Myocyte (in vitro differentiated cells): ENCODE data around the gene PMM2. TPM values are rescaled to one million over a fixed set of nuclear protein-coding genes. Genes with fewer than 3 reads are reported as not detected.
A peak's percentile ranks its signal among the peaks of the same experiment; 100 is the strongest.
"Not testable (repeated sequence)": the region's sequence is repeated elsewhere in the genome, so short reads cannot be mapped to it uniquely, and the experiment has no call there.

ENCODE experiments used
- DNase-seq: peaks from one replicate; pipeline ENCODE4 v3.0.0-alpha.2; 2012; ENCODE audit warnings: low read depth
- total RNA-seq: library from RNA; depleted of rRNA; stranded (reverse); fragments of >200 nt; gene quantifications from 2 replicates; pipeline ENCODE4 v1.2.3, GENCODE V29; 2014

The PMM2 gene
- total RNA-seq, 1 donor from 2014 or later = 30.8 TPM

DNA sequence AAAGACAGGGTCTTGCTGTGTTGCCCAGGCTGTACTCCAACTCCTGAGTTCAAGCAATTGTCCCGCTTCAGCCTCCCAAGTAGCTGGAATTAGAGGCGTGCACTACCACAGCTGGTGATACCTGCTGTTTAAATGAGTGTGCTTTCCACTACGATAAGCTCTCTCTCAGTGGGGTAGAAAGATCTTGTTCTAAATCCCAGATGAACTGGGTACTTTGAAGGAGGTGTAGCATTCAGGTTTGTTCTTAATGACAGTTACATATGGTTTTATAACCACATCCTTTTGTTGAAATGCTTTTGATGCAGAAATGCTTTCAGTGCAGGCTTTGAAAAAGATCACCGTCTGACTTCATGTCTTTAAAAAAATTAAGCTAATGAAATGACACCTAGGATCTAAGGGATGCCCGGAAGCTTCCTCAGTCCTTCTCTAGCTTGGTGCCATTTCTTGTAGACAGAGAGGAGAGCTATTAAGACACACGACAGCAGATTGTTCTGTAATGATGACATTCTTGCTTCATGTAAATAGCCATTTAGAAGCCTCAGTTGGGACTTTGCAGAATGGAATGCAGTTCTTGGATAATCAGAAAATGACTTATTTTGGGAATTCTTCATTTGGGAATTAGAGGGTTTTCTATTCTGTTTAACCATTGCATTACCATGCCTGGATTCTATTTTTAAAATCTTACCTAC lies 19.5 kb downstream of the PMM2 start:
- no peak for DNase-seq

DNA sequence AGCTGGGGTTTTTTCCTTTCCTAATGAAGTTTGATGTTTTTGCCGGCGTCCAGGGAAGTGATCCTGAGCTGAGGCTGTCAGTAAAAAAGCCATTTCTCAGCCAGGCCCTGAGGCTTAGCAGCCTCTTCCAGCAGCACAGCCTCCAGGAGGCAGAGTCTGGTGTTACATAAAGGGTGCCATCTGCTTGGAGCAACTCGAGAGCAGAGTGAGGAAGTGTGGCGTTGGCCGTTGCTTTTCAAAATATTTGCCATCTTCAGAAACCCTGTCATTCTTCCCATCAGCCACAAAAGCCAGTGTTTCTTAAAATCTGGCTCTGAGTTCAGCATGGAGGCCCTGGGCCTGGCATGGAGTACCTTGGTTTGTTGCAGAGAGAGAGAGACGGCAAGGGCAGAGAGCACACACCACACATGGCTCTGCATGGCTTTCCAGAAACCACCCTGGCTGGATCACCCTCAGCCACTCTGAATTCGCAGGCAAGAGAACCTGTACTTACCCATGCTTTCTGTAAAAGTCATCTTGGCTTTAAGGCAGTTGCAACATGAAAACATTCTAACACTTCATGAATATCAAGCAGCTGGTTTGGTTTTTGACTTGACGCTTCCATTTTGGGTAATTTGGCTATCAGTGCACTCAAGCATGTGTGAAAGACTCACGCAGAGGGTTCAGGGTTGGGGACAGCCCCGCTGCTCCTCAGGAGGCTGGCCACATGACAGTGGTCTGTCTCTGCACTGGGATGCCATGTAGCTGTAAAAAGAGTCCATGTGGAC lies 21.0 kb downstream of the PMM2 start:
- no peak for DNase-seq

DNA sequence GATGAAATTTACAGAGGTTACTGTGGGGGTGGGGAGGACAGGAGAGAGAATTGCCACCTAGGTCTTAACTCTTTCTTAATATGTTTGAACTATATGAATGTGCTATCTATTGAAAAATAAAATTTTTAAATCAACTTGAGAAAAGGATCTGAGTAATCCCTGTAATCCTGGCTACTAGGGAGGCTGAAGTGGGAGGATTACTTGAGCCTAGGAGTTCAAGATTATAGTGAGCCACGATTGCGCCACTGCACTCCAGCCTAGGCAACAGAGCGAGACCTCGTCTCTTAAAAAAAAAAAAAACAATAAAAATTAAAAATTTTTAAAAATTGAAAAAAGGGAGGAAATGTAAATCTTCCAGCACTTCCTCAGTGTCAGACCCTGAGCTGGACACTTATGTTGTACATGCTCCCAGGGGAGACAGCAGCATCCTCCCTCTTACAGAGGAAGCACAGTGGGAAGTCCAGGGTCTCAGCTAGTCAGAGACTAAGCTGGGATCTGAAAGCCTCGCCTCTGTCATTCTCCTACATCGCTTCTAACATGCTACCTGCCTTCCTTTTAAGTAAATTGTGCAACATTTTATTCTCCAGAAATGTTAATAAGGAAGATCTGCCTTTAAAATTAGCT lies 21.9 kb downstream of the PMM2 start:
- no peak for DNase-seq

DNA sequence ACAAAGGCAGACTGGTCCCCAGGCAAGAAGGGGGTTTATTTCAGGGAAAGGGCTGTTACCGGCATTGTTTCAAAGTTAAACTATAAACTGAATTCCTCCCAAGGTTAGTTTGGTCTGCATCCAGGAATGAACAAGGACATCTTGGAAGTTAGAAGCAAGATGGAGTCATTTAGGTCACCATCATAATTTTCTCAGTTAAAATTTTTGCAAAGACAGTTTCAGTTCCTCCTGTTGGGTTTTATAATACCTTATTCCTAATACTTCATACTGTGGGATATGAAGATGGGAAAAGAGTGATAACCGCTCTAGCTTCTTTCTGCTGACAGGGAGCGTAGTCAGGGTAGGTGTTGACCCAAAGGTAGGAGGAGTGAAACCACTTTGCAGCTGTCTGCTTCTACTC lies 24.8 kb downstream of the PMM2 start:
- peak; percentile 9 for DNase-seq

DNA sequence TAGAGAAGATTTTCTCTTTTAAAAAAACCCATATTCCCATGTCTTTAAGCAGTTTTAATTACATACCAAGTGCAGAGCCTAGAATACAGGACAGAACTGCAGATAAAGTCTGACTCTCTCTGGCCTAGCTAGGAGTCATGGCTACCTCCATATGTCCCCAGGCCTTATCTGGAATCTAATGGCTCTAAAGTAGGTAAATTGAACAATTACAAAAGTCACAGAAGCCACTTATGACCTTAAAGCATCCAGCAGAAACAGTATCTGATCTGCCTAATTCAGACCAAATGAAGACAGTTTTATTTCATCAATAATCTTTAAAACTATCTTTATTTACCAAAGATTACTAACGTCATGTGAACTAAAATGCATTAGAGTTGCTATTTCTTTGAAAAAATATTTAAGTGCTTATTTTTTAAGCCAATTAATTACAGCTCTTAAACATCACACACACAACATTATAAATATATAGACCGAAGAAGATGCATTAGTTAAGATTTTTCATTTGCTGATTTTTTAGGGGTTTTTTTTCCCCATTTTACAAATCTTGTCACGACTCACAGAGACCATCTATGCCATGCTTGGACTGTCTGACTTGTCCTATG lies 28.7 kb downstream of the PMM2 start:
- DNase-seq = no peak

DNA sequence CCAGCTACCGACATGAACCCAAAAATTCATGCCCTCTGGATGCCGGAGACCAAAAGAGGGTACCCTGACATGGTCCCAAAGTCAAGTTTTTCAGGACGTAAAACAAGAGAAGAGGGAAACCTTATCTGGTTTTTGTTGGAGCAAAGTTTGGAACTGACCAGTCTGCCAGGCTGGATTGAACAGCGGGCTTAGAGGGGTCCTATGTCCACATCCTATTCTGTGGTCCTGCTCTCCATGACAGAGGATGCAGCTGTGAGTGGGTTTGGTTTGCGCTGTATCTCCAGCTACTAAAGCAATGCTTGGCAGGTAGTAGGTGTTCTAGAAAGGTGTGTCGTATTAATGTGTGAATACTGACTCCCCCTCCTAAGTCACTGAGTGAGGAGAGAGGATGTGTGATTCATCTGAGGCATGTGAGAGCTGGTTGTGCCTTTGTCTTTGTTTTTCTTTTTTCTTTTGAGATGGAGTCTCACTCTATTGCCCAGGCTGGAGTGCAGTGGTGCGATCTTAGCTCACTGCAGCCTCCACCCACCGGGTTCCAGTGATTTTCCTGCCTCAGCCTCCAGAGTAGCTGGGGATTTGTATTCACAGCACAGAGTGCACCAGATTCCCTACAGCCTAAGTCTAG lies 31.0 kb downstream of the PMM2 start:
- DNase-seq = no peak

DNA sequence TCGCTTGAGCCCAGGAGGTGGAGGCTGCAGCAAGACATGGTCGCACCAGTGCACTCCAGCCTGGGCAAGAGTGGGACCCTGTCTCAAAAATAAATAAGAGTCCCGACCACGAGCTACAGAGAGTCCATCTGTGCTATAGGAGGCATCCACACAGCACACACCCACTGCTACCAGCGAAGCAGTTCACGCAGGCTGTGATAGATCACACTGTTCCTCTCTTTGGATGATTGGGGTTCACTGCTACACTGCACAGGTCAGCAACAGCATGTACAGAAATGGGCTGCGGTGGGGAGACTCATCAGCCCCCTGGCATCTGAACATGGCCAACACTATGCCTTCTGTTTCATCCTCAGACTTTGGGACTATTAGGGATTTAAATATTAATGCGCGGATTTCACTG lies 33.8 kb downstream of the PMM2 start:
- no peak for DNase-seq

DNA sequence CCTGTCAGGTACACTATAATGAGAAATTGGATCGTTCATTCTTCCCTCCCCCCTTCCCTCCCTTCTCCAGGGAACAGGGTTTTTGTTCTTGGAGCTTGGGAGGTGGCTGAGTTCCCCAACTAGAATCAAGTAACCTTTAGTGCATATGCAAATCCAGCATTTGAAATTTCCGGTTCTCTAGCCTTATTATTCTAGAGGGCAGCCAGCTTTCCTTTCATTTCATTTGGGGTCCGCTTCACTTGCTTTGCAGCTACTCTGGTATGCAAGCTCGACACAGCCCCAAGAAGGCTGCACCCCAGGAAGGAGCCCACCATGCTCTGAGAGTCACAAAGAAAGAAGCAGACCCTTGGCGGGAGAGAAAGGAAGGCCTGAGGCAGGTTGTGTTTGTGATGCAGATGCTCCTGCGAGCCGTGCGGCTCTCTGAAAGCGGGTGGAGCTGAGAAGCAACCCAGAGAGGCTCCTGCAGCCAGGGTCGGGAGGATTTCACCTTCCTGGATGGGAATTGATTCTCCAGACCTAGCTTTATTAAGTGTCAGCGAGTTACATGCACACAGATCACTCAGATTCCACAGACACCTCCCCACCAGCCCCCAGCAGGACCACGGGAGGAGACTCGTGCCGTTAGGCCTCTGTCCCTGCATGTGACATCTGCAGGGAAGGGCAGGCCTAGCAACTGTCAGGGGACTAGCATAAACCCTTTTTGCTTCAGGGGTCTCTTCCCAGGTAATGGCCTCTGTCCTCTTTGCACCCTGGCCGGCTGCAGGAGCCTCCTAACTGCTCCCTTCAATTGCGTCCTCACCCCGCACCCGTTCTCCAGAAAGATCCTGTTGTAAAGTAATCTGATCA lies 34.5 kb downstream of the PMM2 start:
- no peak for DNase-seq

DNA sequence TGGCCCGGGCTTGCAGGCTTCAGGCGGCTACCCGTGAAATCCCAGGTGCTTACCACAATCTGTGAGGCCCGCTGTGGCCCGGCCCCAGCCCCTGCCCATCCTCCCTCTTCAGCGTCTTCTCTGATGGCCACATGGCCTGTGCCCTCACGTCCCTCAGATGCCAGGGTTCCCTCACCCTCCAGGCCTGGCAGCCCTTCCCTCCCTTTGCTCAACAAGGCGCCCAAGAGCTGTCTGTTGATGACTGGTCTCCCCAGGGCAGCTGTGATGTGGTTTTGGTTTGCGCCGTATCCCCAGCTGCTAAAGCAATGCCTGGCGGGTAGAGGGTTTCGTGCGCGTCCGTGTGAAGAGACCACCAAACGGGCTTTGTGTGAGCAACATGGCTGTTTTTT lies 35.1 kb downstream of the PMM2 start:
- DNase-seq = peak; percentile 73

DNA sequence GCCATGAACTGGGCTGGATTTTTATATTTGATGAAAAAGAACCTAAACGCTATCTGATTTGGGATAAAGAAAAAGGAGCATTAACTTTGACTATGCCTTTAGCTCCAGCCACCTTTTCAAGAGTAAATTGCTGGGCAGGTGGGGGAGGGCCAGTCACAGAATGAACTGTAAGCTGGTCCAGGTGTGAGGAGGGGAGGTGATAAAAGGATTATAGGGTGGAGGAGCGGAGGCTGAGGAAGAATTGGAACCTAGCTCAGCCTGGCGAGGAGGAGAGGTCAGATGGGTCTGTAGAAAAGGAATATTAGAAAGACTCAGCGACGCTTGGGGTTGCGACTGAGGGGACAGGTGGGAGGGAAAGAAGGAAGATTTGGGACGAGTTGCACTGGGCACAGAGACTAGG lies 39.2 kb downstream of the PMM2 start:
- DNase-seq = not testable (repeated sequence)

DNA sequence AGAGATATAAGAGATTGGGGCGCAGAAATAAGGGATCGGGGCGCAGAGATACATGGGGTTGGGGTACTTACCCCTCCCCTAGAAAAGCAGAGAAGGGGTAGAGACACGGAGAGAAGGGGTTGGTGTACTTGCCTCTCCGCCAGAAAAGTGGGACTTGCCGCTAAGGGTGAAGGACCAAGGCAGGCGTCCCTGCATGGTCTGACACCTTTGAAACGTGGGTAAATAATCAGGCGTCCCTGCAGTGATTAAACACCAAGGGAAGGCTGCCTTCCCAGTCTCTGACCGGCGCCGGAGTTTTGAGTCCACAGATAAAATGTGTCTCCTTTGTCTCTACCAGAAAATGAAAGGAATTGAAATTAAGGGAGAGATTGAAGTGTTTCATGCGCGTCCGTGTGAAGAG lies 40.0 kb downstream of the PMM2 start:
- DNase-seq = not testable (repeated sequence)

DNA sequence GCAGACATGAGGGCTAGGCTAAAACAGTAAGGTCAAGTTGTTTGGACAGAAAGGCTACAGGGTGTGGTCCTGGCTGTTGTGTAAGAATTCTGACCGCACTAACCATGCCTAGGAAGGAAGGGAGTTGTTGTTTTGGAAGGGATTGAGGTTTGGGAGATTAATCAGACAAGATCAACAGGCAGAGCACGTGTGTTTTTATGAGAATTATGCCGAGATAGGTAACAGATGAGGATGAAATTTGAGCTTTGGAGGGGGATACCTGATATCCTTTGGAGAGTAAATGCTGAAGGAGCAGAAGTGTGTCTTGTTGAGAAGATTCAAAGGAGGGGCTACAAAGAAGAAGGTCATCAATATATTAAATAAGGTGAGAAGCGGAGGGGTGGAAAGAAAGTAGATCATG lies 44.4 kb downstream of the PMM2 start:
- not testable (repeated sequence) for DNase-seq

DNA sequence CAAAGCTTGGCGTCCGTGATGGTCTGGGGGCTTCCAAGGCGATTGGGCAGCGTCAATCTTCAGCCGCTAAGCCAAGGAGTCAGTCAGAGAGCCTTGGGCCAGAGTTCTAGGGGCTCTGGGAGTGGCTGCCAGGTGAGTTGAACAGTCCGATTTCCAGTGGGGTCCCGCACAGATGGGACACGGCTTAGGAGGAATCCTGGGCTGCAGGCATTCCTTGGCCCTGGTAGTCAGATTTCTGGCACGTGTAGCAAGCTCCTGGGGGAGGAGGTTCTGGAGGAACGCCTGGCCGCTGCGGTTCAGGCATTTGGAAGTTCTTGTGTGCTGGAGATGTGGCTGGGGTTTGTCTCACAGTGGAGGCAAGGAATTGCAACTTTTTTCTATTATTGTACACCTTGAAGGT lies 45.7 kb downstream of the PMM2 start:
- not testable (repeated sequence) for DNase-seq

DNA sequence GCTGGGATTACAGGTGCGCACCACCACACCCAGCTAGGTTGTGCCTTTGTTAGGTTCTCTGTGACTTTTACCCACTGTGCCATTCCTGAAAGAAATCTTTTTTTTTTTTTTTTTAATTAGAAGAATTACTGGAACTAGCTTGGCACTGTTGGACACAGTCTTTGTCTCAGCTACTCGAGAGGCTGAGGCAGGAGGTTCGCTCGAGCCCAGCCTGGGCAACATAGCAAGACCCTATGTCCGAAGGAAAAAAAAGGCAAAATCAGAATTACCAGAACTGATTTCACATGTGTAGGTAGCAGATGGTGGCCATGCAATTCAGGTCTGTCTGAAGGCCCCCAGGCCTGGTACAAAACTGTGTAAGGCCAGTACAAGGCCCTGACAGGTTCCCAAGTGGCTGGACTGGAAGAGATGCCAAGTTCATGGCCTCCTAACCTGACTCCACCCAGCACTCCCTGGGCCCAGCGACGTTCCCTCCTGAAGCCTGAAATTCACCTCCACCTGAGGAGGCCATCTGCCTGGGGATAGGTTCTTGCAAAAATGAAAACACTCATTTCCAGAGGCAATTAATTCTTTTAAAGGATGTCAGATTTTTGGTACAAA lies 48.2 kb downstream of the PMM2 start:
- DNase-seq = no peak

DNA sequence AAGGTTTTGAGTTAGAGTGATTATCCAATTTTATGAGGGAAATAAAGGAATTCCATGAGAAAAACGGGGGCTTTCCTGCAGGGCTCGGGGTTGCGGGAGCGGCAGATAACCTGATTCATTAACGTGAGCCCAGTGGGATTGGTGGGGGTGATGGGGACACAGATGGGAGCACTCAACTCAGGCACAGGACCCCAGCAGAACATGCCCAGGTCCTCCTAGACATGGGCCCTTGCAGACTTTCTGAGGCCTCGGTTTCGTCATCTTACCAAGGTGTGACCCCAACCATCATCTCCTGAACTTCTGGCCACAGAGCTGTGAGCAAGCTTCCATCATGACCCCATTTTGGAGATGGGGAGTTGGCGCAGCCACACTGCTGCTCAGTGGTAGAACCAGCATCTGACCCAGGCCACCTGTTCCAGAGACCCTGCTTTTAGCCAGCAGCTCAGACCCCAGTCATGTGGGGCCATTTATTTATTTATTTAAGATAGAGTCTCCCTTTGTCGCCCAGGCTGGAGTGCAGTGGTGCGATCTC lies 48.8 kb downstream of the PMM2 start:
- DNase-seq = no peak

DNA sequence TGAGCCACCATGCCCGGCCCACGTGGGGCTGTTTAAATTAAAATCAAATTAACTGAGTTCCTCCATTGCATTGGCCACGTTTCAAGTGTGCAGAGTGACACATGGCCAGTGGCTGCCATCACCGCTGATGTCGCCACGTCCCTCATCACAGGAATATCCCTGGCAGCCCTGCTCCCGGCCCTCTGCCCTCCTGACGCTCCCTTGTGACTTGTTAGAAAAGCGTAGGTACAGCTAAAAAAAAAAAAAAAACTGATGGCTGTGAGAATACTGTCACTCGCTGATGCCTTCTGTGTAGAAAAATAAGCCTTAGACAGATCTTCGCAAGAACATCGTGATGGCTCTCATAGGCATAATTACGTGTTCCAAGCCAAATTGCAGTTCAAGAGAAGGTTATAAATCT lies 49.5 kb downstream of the PMM2 start:
- no peak for DNase-seq

DNA sequence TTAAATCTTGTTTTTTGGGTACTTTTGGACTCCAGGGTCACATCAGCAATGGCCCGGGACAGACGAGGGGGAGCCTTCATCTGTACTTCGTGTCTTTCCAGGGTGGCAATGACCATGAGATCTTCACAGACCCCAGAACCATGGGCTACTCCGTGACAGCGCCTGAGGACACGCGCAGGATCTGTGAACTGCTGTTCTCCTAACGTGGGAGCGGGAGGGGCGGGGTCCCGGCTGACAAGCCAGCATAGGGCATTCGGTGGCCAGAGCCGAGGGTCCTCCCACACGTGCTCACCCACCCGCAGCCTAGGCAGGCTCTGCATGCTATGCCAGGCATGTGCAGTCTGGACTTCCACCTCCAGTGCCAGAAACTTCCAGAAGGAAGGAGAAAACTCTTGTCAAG lies 50.0 kb downstream of the PMM2 start:
- no peak for DNase-seq

DNA sequence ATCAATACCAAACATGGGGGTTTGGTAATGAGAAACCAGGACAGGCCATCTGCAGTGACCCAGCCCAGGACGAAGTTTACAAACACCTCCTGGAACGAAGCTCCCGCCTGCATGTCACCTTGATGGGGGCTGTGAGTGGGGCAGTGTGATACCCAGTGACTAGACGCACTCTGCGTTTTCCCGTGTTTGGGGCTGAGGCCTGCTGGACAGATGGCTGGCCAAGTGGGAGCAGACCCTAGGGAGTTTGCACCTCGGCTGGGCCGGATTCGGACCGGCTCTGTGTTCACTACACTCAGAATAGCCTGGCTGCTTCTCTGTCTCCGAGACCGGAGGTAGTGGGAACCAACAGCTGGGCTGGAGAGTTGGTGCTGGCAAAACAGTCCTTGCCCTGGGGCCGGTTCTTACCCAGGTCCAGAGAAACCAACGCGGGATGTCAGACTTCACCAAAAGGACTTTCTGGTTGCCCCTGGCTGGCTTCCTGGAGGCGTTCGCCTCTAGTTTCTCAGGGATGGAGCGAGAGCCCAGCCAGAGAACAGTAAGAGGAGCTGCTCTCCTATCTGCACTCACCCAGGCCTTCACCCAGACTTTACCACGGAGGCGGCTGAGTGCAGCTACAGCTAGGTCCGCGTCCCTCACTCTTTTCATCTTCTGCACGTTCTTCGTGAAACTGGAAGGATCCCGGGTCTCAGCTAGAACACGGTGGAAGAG lies 50.7 kb downstream of the PMM2 start:
- no peak for DNase-seq

DNA sequence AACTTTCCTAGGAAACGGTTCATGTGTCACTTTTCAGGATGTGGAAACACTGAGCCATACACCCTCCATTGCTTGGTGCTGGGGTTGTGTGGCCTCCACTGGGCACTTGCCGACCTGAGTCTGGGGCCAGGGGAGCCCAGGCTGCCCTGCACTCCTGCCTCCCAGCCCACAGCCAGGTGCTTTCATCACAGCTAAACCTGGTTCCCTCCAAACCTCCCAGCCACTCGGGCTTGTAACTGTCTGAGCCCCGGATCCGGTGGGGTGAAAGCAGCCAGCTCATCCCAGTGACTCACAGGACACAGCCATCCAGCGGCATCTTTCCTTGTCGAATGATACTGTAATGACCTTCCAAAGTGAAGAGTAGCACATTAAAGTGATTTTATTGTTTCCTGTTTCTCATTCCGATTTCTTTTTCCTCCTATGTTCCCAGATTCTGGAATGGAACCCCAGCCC lies 51.3 kb downstream of the PMM2 start:
- no peak for DNase-seq
